Measurements from ENCODE around the gene POLR2A. TPM values are rescaled to one million over a fixed set of nuclear protein-coding genes. Genes with fewer than 3 reads are reported as not detected.
"Not testable (repeated sequence)": the region's sequence is repeated elsewhere in the genome, so short reads cannot be mapped to it uniquely, and the experiment has no call there.

Gene POLR2A
- polyA plus RNA-seq, 6 donors from 2014 or later: 13.6 to 88.9 (median 47.1) TPM

DNA sequence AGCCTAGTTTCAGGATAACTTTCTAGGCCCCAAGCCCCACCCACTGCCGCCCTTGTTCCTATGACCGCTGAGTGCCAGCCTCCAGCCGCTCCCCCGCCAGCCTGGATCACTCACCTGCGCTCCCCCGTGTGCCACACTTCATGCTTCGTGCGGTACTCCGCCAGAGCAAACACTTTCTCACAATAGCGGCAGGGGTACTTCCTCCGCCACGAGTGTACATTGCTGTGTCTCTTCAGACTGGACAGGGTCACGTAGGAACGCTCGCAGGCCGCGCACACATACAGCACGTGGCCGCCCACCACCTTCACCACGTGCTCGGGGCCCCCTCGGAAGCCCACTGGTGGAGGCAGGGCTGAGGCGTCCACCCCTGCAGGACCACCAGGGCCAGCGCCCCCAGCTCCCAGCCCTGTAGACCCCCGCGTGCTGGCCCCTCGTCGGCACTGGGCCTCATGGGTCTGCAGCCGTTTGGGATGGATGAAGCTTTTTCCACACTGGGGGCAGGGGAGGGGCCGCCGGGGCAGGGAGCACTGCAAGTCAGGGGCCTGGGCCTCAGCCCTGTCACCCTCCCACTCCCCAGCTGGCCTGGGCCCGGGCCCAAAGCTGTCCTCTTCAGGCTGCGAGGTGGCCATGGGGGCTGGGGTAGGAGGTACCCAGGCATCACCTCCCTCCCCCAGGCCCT is 18.4 kb upstream of the POLR2A start:
- H3K27ac Mint-ChIP-seq: peak overlapping the region in 2 of 6 donors; percentile 34 to 78
- no peaks in the 10 kb centered on the region for H3K27me3 Mint-ChIP-seq
- ATAC-seq (ENCODE audit: low read depth in 2 of 2) (no peak), DNase-seq (no peak)
- H3K36me3 Mint-ChIP-seq: peaks cover 0 to 8% of the 10 kb centered on the region in 2 donors
- no peaks in the 10 kb centered on the region for H3K9me3 Mint-ChIP-seq
- H3K4me1 Mint-ChIP-seq: peaks cover 17 to 30% (median 21%) of the 10 kb centered on the region in 3 donors
- H3K4me3 Mint-ChIP-seq: peak overlapping the region in 1 of 8 donors; percentile 53

DNA sequence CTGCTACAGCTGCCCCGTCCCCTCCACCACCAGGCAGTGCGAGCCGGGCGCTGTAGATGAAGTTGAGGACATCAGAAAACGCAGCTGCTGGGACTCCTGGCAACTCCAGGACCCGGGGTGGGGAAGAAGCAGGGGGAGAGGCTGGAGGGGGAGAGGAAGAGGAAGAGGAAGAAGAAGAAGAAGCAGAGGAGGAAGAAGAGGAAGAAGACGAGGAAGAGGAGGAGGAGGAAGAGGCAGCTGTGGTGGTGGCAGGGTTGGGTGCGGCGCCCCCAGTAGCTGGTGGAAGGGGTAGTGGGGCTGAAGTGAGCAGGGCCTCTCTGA is 17.9 kb upstream of the POLR2A start:
- ATAC-seq (ENCODE audit: low read depth in 2 of 2): no peak
- no peak for DNase-seq
- Mint-ChIP-seq H3K27ac (peak overlapping the region in 2 of 6 donors; percentile 78 to 84), H3K27me3 (no peaks in the 10 kb centered on the region), H3K4me1 (peaks cover 17 to 27% (median 21%) of the 10 kb centered on the region in 3 donors), H3K9me3 (no peaks in the 10 kb centered on the region), H3K36me3 (peaks cover 0 to 8% of the 10 kb centered on the region in 2 donors), H3K4me3 (peak overlapping the region in 1 of 8 donors; percentile 8)

DNA sequence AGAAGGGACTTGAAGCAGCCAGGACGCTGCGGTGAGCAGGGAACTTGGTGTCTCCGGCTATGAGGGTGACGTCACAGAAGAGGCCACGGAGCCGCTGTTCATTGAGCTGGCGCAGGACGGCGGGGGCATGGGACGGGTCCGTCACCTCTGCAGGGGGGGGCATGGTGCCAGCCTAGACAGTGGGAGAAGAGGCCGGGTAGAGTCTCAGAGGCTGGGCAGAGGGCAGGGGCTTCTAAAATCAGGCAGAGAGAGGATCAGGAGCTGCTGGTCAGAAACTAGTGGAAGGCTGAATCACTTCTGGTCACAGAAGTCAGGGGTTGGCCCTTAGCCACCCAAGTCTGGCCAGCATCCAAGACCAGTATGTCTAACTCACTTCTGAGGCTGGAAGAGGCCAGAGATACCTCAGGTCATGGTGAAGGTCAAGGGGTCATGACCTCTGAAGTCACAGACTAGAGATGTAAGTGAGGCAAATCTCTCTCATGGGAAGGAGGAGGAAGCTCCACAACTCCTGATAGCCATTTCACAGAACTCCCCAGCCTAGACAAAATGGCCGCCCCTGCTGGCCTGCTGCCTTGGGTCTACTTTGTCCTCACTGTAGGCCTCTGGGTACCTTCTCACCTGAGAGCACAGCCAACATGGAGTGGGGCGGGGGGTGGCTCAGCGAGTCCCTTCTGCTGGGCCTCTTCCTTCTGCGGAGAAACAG is 17.4 kb upstream of the POLR2A start:
- DNase-seq (no peak), ATAC-seq (ENCODE audit: low read depth in 2 of 2) (no peak)
- H3K4me3 Mint-ChIP-seq: peak overlapping the region in 2 of 8 donors; percentile 8 to 69
- H3K27ac Mint-ChIP-seq: peak overlapping the region in 3 of 6 donors; percentile 78 to 84 (median 81)
- no peaks in the 10 kb centered on the region for H3K27me3 Mint-ChIP-seq
- no peaks in the 10 kb centered on the region for H3K9me3 Mint-ChIP-seq
- peaks cover 21 to 27% (median 22%) of the 10 kb centered on the region in 3 donors for H3K4me1 Mint-ChIP-seq
- H3K36me3 Mint-ChIP-seq: peaks cover 0 to 8% of the 10 kb centered on the region in 2 donors

DNA sequence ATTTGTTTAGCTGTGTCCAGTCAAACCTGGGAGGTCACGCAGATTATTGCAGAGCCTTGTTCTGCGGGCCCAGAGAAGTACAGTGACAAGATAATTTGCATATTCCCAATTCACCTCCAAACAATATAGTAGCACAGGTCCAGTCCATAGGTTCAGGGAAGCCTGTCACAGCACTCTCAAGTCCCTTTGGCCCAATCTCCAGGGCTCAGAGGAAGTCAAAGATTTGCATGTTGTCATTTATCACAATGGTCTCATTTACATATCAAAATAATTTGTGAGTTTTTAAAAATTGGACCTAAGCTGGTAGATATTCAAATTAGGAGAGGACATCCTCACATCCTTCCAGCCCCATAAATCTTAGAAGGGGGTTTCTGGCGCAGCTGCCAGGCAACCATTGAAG is 16.7 kb upstream of the POLR2A start:
- ATAC-seq (ENCODE audit: low read depth in 2 of 2): peak; percentile 12 to 18
- no peak for DNase-seq
- Mint-ChIP-seq H3K27me3 (no peaks in the 10 kb centered on the region), H3K27ac (peak overlapping the region in 1 of 6 donors; percentile 81), H3K4me1 (peaks cover 23 to 33% (median 29%) of the 10 kb centered on the region in 3 donors), H3K4me3 (peak overlapping the region in 2 of 8 donors; percentile 44 to 61), H3K9me3 (no peaks in the 10 kb centered on the region), H3K36me3 (peaks cover 0 to 8% of the 10 kb centered on the region in 2 donors)

DNA sequence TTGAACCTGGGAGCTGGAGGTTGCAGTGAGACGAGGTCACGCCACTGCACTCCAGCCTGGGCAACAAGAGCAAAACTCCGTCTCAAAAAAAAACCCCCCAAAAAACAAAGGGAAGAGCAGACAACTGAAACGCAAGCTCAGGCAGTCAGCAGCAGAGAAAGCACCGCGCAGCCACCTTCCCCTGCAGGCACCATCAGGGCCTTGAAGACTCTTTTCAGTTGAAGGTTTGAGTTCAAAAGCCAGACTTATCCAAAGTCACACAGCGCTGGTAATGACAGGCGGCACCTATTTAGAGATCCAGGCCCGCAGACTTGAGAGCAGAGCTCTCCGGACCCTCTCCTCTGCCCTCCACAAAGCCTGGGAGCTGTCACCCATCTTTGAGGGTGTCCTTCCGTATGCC is 15.9 kb upstream of the POLR2A start:
- Mint-ChIP-seq H3K4me3 (peak overlapping the region in 1 of 8 donors; percentile 25), H3K9me3 (no peaks in the 10 kb centered on the region), H3K36me3 (peaks cover 0 to 8% of the 10 kb centered on the region in 2 donors), H3K27me3 (no peaks in the 10 kb centered on the region), H3K27ac (peak overlapping the region in 2 of 6 donors; percentile 50 to 84), H3K4me1 (peaks cover 23 to 38% (median 30%) of the 10 kb centered on the region in 3 donors)
- no peak for DNase-seq
- no peak for ATAC-seq (ENCODE audit: low read depth in 2 of 2)

DNA sequence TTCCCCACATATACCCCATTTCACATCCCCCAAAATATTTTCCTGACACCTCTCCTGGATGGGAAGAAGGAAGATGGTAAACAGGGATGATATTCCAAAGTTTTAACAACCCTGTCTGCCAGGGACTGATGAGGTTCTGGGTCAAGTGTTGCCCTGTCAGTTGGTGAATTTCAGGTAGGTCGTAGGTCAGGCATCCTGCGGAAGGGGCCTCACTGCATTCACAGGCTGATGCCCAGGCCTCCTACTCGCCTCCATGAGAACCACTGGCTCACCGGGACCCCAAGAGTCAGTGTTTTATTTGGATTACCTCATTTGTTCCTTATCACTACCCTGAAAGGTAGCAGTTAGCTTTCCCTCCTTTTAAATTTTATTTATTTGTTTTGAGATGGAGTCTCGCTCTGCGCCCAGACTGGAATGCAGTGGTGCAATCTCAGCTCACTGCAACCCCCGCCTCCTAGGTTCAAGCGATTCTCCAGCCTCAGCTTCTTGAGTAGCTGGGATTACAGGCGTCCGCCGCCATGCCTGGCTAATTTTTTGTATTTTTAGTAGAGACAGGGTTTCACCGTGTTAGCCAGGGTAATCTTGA is 15.3 kb upstream of the POLR2A start:
- H3K4me3 Mint-ChIP-seq: no peak overlapping the region
- H3K9me3 Mint-ChIP-seq: no peaks in the 10 kb centered on the region
- peaks cover 23 to 38% (median 35%) of the 10 kb centered on the region in 3 donors for H3K4me1 Mint-ChIP-seq
- H3K27me3 Mint-ChIP-seq: no peaks in the 10 kb centered on the region
- no peak for DNase-seq
- H3K27ac Mint-ChIP-seq: peak overlapping the region in 2 of 6 donors; percentile 50 to 81
- peaks cover 0 to 8% of the 10 kb centered on the region in 2 donors for H3K36me3 Mint-ChIP-seq
- no peak for ATAC-seq (ENCODE audit: low read depth in 2 of 2)

DNA sequence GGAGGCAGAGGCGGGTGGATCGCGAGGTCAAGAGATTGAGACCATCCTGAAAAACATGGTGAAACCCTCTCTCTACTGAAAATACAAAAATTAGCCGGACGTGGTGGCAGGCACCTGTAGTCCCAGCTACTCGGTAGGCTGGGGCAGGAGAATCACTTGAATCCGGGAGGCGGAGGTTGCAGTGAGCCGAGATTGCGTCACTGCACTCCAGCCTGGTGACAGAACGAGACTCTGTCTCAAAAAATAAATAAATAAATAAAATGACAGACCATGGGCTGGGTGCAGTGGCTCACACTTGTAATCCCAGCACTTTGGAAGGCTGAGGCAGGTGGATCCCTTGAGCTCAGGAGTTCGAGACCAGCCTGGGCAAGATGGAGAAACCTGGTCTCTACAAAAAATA is 14.3 kb upstream of the POLR2A start:
- H3K36me3 Mint-ChIP-seq; H3K9me3 Mint-ChIP-seq; H3K4me3 Mint-ChIP-seq; ATAC-seq (ENCODE audit: low read depth in 2 of 2); DNase-seq; H3K27me3 Mint-ChIP-seq: not testable (repeated sequence)
- H3K27ac Mint-ChIP-seq: peak overlapping the region in 1 of 6 donors; percentile 30
- peaks cover 23 to 41% (median 38%) of the 10 kb centered on the region in 3 donors for H3K4me1 Mint-ChIP-seq

DNA sequence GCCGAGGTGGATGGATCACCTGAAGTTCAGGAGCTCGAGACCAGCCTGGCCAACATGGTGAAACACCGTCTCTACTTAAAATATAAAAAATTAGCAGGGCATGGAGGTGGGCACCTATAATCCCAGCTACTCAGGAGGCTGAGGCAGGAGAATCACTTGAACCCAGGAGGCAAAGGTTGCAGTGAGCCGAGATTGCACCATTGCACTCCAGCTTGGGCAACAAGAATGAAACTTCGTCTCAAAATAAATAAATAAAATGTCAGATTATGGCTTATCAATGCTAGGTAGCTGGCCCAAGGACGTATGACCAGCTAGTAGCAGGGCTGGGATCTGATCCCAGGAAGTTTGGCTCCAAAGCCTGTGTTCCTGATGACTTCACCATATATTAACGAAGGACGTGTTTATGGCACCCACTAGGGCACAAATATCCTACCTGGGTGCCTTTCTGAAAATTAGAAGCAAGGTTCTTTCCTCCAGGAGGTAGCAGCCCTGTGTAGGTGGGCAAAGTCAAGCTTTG is 13.7 kb upstream of the POLR2A start:
- not testable (repeated sequence) for H3K36me3 Mint-ChIP-seq; H3K27me3 Mint-ChIP-seq; H3K9me3 Mint-ChIP-seq; H3K4me3 Mint-ChIP-seq; ATAC-seq (ENCODE audit: low read depth in 2 of 2); DNase-seq
- Mint-ChIP-seq H3K4me1 (peaks cover 23 to 41% (median 41%) of the 10 kb centered on the region in 3 donors), H3K27ac (peak overlapping the region in 1 of 6 donors; percentile 19)

DNA sequence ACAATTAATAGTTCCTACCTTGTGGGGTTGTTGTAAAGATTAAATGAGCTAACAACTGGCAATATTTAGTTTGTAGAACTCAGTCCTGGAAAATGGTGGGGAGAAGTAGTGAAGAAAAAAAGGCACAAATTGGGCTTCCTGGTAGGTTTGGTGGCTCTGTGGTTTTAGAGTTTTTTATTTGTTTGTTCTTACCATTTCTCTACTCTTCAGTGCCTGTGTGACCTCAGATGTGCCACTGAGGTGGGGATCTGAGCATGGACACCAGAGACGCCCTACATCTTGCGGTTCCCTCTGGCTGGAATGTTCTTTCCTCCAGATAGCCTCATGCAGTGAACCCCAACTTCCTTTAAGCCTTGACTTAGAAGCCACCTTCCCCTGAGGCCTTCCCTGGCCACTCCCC is 12.4 kb upstream of the POLR2A start:
- Mint-ChIP-seq H3K36me3 (no peaks in the 10 kb centered on the region), H3K4me3 (peak overlapping the region in 1 of 8 donors; percentile 30), H3K9me3 (no peaks in the 10 kb centered on the region), H3K4me1 (peaks cover 29 to 49% (median 48%) of the 10 kb centered on the region in 3 donors), H3K27me3 (no peaks in the 10 kb centered on the region), H3K27ac (peak overlapping the region in 2 of 6 donors; percentile 41 to 65)
- no peak for ATAC-seq (ENCODE audit: low read depth in 2 of 2)
- no peak for DNase-seq

DNA sequence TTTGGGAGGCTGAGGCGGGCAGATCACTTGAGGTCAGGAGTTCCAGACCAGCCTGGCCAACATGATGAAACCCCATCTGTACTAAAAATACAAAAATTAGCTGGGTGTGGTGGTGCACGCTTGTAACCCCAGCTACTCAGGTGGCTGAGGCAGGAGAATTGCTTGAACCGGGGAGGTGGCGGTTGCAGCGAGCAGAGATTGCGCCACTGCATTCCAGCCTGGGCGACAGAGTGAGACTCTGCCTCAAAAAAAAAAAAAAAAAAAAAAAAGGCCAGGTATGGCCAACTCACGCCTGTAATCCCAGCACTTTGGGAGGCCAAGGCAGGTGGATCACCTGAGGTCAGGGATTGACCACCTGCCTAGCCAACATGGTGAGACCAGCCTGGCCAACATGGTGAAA is 9.4 kb upstream of the POLR2A start:
- not testable (repeated sequence) for DNase-seq; H3K27ac Mint-ChIP-seq; H3K36me3 Mint-ChIP-seq; H3K9me3 Mint-ChIP-seq; ATAC-seq (ENCODE audit: low read depth in 2 of 2); H3K27me3 Mint-ChIP-seq
- Mint-ChIP-seq H3K4me3 (peak overlapping the region in 1 of 8 donors; percentile 37), H3K4me1 (peaks cover 40 to 53% (median 53%) of the 10 kb centered on the region in 3 donors)

DNA sequence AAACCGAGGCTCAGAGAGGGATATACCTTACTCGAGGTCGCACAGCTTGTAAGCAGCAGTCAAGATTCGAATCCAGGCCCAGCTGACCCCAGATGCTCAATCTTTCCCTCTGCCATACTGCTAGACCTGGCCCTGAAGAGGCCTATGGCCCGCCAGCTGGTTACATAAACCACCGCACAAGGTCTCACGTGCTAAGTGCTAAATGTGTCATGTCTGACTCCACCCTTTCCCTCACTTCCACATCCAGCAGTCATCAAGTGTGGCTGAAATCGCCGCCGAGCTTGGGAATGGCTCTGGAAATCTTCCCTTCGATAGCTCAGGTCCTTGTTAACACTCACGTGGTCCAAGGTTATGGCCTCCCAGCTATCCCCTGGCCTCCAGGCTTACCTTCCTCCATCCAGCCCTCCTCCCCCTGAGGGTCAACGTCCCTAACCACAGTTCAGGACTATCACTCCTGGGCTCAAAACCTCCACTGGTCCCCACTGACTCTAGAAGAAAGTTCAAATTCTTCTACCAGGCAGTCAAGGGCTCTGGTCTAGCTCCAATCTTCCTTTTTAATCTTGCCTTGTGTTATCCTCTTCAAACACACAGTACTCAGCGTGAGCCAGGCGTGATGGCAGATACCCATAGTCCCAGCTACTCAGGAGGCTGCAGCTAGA is 8.3 kb upstream of the POLR2A start:
- Mint-ChIP-seq H3K27me3 (no peaks in the 10 kb centered on the region), H3K9me3 (no peaks in the 10 kb centered on the region), H3K36me3 (no peaks in the 10 kb centered on the region), H3K27ac (peak overlapping the region; percentile 19 to 92 (median 62)), H3K4me3 (peak overlapping the region in 3 of 8 donors; percentile 27 to 96 (median 35)), H3K4me1 (peaks cover 45 to 65% (median 61%) of the 10 kb centered on the region in 3 donors)
- ATAC-seq (ENCODE audit: low read depth in 2 of 2) (no peak), DNase-seq (no peak)

DNA sequence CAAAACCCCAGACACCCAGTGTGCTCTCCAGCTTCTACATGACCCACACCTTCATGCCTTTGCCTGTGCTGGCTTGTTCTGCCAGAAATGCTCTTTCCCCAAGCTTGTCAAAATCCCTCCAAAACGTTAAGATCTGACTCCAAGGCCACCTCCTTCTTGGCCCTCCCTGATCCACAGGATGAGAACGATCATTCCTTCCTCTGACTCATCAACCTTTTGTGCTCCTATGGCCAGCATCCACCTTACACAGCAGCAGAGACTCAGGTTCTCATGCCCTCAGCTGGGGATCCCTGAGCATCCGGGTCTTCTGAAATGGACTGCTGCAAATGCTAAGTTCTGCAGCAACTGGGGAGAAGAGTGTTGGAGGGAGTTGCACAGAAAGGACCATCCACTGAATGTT is 7.7 kb upstream of the POLR2A start:
- no peaks in the 10 kb centered on the region for H3K9me3 Mint-ChIP-seq
- peak overlapping the region; percentile 22 to 84 (median 56) for H3K27ac Mint-ChIP-seq
- peak overlapping the region in 4 of 8 donors; percentile 35 to 96 (median 42) for H3K4me3 Mint-ChIP-seq
- no peaks in the 10 kb centered on the region for H3K36me3 Mint-ChIP-seq
- no peaks in the 10 kb centered on the region for H3K27me3 Mint-ChIP-seq
- DNase-seq: no peak
- ATAC-seq (ENCODE audit: low read depth in 2 of 2): no peak
- peaks cover 48 to 71% (median 64%) of the 10 kb centered on the region in 3 donors for H3K4me1 Mint-ChIP-seq

DNA sequence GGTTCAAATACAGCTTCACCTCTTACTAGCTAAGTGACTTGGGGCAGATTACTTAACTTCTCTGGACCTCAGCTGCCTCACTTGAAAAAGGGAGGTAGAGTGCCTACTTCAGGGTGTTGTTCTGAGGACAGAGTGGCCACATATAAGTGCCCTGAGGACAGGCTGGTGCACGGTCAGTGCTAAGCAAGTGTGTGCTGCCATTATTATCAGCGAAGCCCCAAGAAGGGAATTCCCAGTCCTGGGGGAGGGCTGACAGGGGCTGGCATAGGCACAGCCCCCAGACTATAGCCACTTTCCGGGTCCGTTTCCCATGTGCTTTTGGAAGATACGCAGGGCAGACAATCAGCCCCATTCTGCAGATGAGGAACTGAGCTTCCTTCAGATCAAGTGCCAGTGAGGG is 7.2 kb upstream of the POLR2A start:
- Mint-ChIP-seq H3K36me3 (no peaks in the 10 kb centered on the region), H3K27me3 (no peaks in the 10 kb centered on the region), H3K27ac (peak overlapping the region in 4 of 6 donors; percentile 28 to 84 (median 68)), H3K4me1 (peaks cover 48 to 73% (median 64%) of the 10 kb centered on the region in 3 donors), H3K4me3 (peak overlapping the region in 6 of 8 donors; percentile 57 to 97 (median 94)), H3K9me3 (no peaks in the 10 kb centered on the region)
- ATAC-seq (ENCODE audit: low read depth in 2 of 2) (no peak), DNase-seq (no peak)

Measured in naive B cell (primary cell).